OCI-LY7 (cell line): ENCODE measurements around the gene ZNF431.

Source experiments
- CTCF ChIP-seq: fragments of 200-600 bp; sonication (generic); conservative IDR thresholded peaks from 2 replicates; pipeline ENCODE4 v1.5.1; 2014; ENCODE audit warnings: mild to moderate bottlenecking, antibody characterized with exemption, low read length, moderate library complexity, mixed read lengths
- EZH2phosphoT487 ChIP-seq: fragments of 200-600 bp; sonication (generic); IDR thresholded peaks from 2 replicates; pipeline ENCODE4 v1.6.1; 2018; ENCODE audit warnings: low read depth, borderline replicate concordance, mild to moderate bottlenecking, mixed run types, antibody characterized with exemption, low read length, moderate library complexity, mixed read lengths

- no peak for TF ChIP-seq CTCF
- TF ChIP-seq EZH2phosphoT487, result no peak
Observed at GRCh38 chr19:21141787-21142464, at the start of gene ZNF431.
